Lower leg skin (tissue), 4 donors: ENCODE results near the gene METTL13. TPM values are rescaled to one million over a fixed set of nuclear protein-coding genes. Genes with fewer than 3 reads are reported as not detected.

Experiments
- DNase-seq, 2 donors: peaks; one replicate each; pipeline ENCODE4 v3.0.0-alpha.2; 2019; ENCODE audit warnings: low spot score in 2 of 2
- H3K4me3 ChIP-seq: fragments of 200-600 bp; sonication (generic); 2 replicates; pipeline ENCODE4 v1.5.1; 2017; ENCODE audit warnings: mild to moderate bottlenecking, low read depth; ENCODE audit not compliant: poor library complexity, severe bottlenecking
- CTCF ChIP-seq, 3 donors: fragments of 450-650 bp; IDR thresholded peaks; one replicate each; pipeline ENCODE4 v1.5.1; 2016; ENCODE audit warnings: antibody characterized with exemption in 3 of 3, mild to moderate bottlenecking in 3 of 3, moderate library complexity in 2 of 3
- POLR2A ChIP-seq, 2 donors: fragments of 450-650 bp; IDR thresholded peaks; one replicate each; pipeline ENCODE4 v1.6.1; 2016 to 2017; ENCODE audit warnings: antibody characterized with exemption in 2 of 2, mild to moderate bottlenecking in 1 of 2, moderate library complexity in 1 of 2
- WGBS, 2 donors: methylation state at CpG; one replicate each; pipeline ENCODE4 v1.1.5; 2018; 5-methylcytosine and 5-hydroxymethylcytosine counted together
- intact Hi-C: fragments of 100-400 bp; cut with DNase I; formaldehyde crosslinking; loops from one replicate; pipeline ENCODE4 v1.15.0; 2023; ENCODE audit warnings: low total_unique reads
- total RNA-seq, 4 donors: library from RNA; depleted of rRNA; stranded (reverse); fragments of >200 nt; gene quantifications; one replicate each; pipeline ENCODE4 v1.1.0, GENCODE V29; 2016

The METTL13 gene
- total RNA-seq, 4 donors from 2014 or later, result 10.2 to 25.4 (median 17.7) TPM

- intact Hi-C loops, result no loop called here
- H3K4me3 ChIP-seq, result no peak overlapping the region
- TF ChIP-seq POLR2A (IDR thresholded peaks at IDR 0.05) (no peak), CTCF (IDR thresholded peaks at IDR 0.05) (no peak)
- no peak for DNase-seq
- 43 to 60% methylated on average over 3 of the region's 3 CpGs for WGBS, 2 donors
Measured at GRCh38 chr1:171748651-171749050, 32.8 kb upstream of the METTL13 start.

GRCh38 chr1:171751221-171751620, 30.2 kb upstream of the METTL13 start:
- intact Hi-C loops, result no loop called here
- TF ChIP-seq CTCF (IDR thresholded peaks at IDR 0.05) (no peak), POLR2A (IDR thresholded peaks at IDR 0.05) (no peak)
- no peak for DNase-seq
- 82 to 90% methylated on average over 6 of the region's 6 CpGs for WGBS, 2 donors
- H3K4me3 ChIP-seq, result no peak overlapping the region

DNA sequence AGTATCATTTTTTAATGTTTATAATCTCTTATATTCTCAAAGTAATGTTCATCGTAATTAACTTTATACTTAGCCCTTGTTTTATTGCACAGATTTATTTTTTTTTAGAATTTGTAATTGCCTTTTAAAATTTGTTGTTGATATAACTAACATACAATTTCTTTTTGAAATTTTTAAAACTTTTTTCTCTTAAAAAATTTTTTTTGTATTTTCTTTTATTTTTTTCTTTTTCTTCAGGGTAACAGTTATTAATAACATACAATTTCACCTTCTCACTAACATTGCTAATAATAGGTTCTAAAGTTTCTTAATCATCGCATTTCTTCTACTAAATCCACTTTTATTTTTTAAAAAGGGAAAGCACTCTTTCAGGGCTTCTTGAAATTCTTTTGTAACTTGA, 28.3 kb upstream of the METTL13 start:
- 95 to 97% methylated on average over 2 of the region's 2 CpGs for WGBS, 2 donors
- TF ChIP-seq POLR2A (IDR thresholded peaks at IDR 0.05) (no peak), CTCF (IDR thresholded peaks at IDR 0.05) (no peak)
- intact Hi-C loops, result no loop called here
- no peak overlapping the region for H3K4me3 ChIP-seq
- no peak for DNase-seq

GRCh38 chr1:171753685-171754352, 27.6 kb upstream of the METTL13 start:
- TF ChIP-seq CTCF (IDR thresholded peaks at IDR 0.05) (no peak), POLR2A (IDR thresholded peaks at IDR 0.05) (no peak)
- intact Hi-C loops, result no loop called here
- no peak overlapping the region for H3K4me3 ChIP-seq
- no peak for DNase-seq
- WGBS, 2 donors, result 48 to 55% methylated on average over 4 of the region's 4 CpGs

DNA sequence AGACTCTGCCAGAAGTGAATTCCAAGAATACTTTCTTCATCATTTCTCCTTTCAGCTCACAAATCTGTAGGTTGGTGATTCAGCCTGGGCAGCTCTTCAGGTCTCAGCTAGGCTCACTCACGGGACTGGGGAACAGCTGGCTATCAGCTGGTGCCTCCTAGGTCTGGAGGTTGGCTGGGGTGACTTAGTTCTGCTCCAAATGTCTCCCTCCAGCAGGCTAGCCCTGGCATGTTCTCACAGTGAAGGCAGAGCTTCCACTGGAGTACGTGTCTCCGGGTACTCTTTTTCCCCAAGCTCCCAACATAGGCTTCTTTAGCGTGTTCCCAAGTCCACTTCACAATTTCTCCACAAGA, 27.1 kb upstream of the METTL13 start:
- no peak overlapping the region for H3K4me3 ChIP-seq
- DNase-seq, result peak in 1 of 2 donors; percentile 37
- intact Hi-C loops, result no loop called here
- WGBS, 2 donors, result 23 to 45% methylated on average over 4 of the region's 4 CpGs
- TF ChIP-seq POLR2A (IDR thresholded peaks at IDR 0.05), result no peak
- no peak for TF ChIP-seq CTCF (IDR thresholded peaks at IDR 0.05)

GRCh38 chr1:171754971-171755370, 26.5 kb upstream of the METTL13 start:
- whole genome bisulfite sequencing, 2 donors, result 64 to 71% methylated on average over 1 of the region's 1 CpG
- TF ChIP-seq CTCF (IDR thresholded peaks at IDR 0.05) (no peak), POLR2A (IDR thresholded peaks at IDR 0.05) (no peak)
- no peak overlapping the region for H3K4me3 ChIP-seq
- intact Hi-C loops, result no loop called here
- DNase-seq, result no peak
